Thoracic aorta endothelial cell (primary cell): ENCODE measurements around the gene VSTM2B. TPM values are rescaled to one million over a fixed set of nuclear protein-coding genes. Genes with fewer than 3 reads are reported as not detected.

Experiments used
- total RNA-seq: library from RNA; depleted of rRNA; stranded (reverse); fragments of >200 nt; gene quantifications from 2 replicates; pipeline ENCODE4 v1.2.3, GENCODE V29; 2012

The VSTM2B gene
- total RNA-seq: not detected in 2 replicates

GRCh38 chr19:29525901-29526729 lies at the start of gene VSTM2B:
VSTM2B (plus strand) TSS chr19:29525994; CDS start chr19:29526584, 590 bp downstream.

GRCh38 chr19:29605653-29606419 lies 80.0 kb downstream of the VSTM2B start, which contains the start of gene POP4:
POP4 (plus strand) TSS chr19:29606283; CDS start chr19:29606319, 36 bp downstream.

Other genes starting within 250 kb of the VSTM2B start
- gene POP4, start 80.3 kb downstream of the VSTM2B start, total RNA-seq: 86.8 and 88.3 TPM in 2 replicates
- 6.6 and 12.3 TPM in 2 replicates for gene PLEKHF1, start 139.5 kb downstream of the VSTM2B start, total RNA-seq
- 18.0 and 20.2 TPM in 2 replicates for gene C19orf12, start 189.3 kb downstream of the VSTM2B start, total RNA-seq